ENCODE data around the gene TMEM25. TPM values are rescaled to one million over a fixed set of nuclear protein-coding genes. Genes with fewer than 3 reads are reported as not detected.

The TMEM25 gene
- total RNA-seq, 1 donor: 10.1 TPM

- H4K20me1 ChIP-seq (ENCODE audit: insufficient read depth, low read length): no peaks in the 10 kb centered on the region
- peaks cover 68% of the 10 kb centered on the region for H3K36me3 ChIP-seq (ENCODE audit: insufficient read depth, low read length)
- no peak overlapping the region for H3K4me3 ChIP-seq (ENCODE audit: insufficient read depth, low read length)
- no peak overlapping the region for H3K27ac ChIP-seq (ENCODE audit: low read depth, low read length)
- TF ChIP-seq CTCF (IDR thresholded peaks at IDR 0.05; ENCODE audit: extremely low read depth, low read depth, low read length): peak; percentile 81
- no peak overlapping the region for H2AFZ ChIP-seq (ENCODE audit: low read length)
- H3K4me1 ChIP-seq (ENCODE audit: insufficient read depth, low read length): no peaks in the 10 kb centered on the region
- H3K9me3 ChIP-seq (ENCODE audit: low read depth, low read length): no peaks in the 10 kb centered on the region
- no peaks in the 10 kb centered on the region for H3K79me2 ChIP-seq (ENCODE audit: insufficient read depth, low read length)
- H3K4me2 ChIP-seq (ENCODE audit: insufficient read depth, low read length): no peak overlapping the region
- peak; percentile 91 for DNase-seq (ENCODE audit: insufficient read length, low spot score, missing footprints)
- H3K27me3 ChIP-seq (ENCODE audit: insufficient read depth, low read length): no peaks in the 10 kb centered on the region
Observed at GRCh38 chr11:118488480-118489109, 42.4 kb upstream of the TMEM25 start.

DNA sequence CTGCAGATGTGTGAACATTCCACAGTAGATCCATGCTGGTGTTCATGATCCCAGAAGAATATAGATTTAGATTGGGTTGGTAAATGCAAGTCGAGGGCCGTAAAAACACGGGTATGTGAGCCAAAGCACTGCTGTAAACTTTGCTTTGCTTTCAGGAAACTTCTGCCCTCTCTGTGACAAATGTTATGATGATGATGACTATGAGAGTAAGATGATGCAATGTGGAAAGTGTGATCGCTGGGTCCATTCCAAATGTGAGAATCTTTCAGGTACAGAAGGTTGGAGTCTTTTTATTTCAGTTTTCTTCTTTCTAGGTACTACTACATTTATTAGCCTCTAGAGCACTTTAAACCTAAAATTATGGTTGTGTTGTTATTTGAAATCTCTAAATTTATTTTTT, 40.0 kb upstream of the TMEM25 start:
- Histone ChIP-seq H3K4me1 (ENCODE audit: insufficient read depth, low read length) (no peaks in the 10 kb centered on the region), H2AFZ (ENCODE audit: low read length) (no peak overlapping the region), H3K79me2 (ENCODE audit: insufficient read depth, low read length) (no peaks in the 10 kb centered on the region), H3K9me3 (ENCODE audit: low read depth, low read length) (no peaks in the 10 kb centered on the region), H3K36me3 (ENCODE audit: insufficient read depth, low read length) (peaks cover 75% of the 10 kb centered on the region), H3K27ac (ENCODE audit: low read depth, low read length) (no peak overlapping the region), H3K4me3 (ENCODE audit: insufficient read depth, low read length) (no peak overlapping the region), H3K27me3 (ENCODE audit: insufficient read depth, low read length) (no peaks in the 10 kb centered on the region), H4K20me1 (ENCODE audit: insufficient read depth, low read length) (no peaks in the 10 kb centered on the region), H3K4me2 (ENCODE audit: insufficient read depth, low read length) (no peak overlapping the region)
- no peak for TF ChIP-seq CTCF (IDR thresholded peaks at IDR 0.05; ENCODE audit: extremely low read depth, low read depth, low read length)
- no peak for DNase-seq (ENCODE audit: insufficient read length, low spot score, missing footprints)

- Histone ChIP-seq H4K20me1 (ENCODE audit: insufficient read depth, low read length) (no peaks in the 10 kb centered on the region), H3K79me2 (ENCODE audit: insufficient read depth, low read length) (no peaks in the 10 kb centered on the region), H3K9me3 (ENCODE audit: low read depth, low read length) (no peaks in the 10 kb centered on the region), H3K27me3 (ENCODE audit: insufficient read depth, low read length) (no peaks in the 10 kb centered on the region), H3K4me2 (ENCODE audit: insufficient read depth, low read length) (no peak overlapping the region), H3K4me3 (ENCODE audit: insufficient read depth, low read length) (no peak overlapping the region), H2AFZ (ENCODE audit: low read length) (no peak overlapping the region), H3K4me1 (ENCODE audit: insufficient read depth, low read length) (no peaks in the 10 kb centered on the region), H3K27ac (ENCODE audit: low read depth, low read length) (no peak overlapping the region), H3K36me3 (ENCODE audit: insufficient read depth, low read length) (peaks cover 96% of the 10 kb centered on the region)
- TF ChIP-seq CTCF (IDR thresholded peaks at IDR 0.05; ENCODE audit: extremely low read depth, low read depth, low read length): no peak
- no peak for DNase-seq (ENCODE audit: insufficient read length, low spot score, missing footprints)
Observed at GRCh38 chr11:118497831-118498230, 33.2 kb upstream of the TMEM25 start.

DNA sequence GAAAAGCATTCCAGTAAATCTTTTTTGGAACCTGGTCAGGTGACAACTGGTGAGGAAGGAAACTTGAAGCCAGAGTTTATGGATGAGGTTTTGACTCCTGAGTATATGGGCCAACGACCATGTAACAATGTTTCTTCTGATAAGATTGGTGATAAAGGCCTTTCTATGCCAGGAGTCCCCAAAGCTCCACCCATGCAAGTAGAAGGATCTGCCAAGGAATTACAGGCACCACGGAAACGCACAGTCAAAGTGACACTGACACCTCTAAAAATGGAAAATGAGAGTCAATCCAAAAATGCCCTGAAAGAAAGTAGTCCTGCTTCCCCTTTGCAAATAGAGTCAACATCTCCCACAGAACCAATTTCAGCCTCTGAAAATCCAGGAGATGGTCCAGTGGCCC, 27.8 kb upstream of the TMEM25 start:
- H4K20me1 ChIP-seq (ENCODE audit: insufficient read depth, low read length): peaks cover 5% of the 10 kb centered on the region
- H3K9me3 ChIP-seq (ENCODE audit: low read depth, low read length): no peaks in the 10 kb centered on the region
- H3K79me2 ChIP-seq (ENCODE audit: insufficient read depth, low read length): no peaks in the 10 kb centered on the region
- no peak for TF ChIP-seq CTCF (IDR thresholded peaks at IDR 0.05; ENCODE audit: extremely low read depth, low read depth, low read length)
- peaks cover 95% of the 10 kb centered on the region for H3K36me3 ChIP-seq (ENCODE audit: insufficient read depth, low read length)
- H3K27ac ChIP-seq (ENCODE audit: low read depth, low read length): no peak overlapping the region
- H3K4me2 ChIP-seq (ENCODE audit: insufficient read depth, low read length): no peak overlapping the region
- H2AFZ ChIP-seq (ENCODE audit: low read length): no peak overlapping the region
- no peak overlapping the region for H3K4me3 ChIP-seq (ENCODE audit: insufficient read depth, low read length)
- no peak for DNase-seq (ENCODE audit: insufficient read length, low spot score, missing footprints)
- H3K27me3 ChIP-seq (ENCODE audit: insufficient read depth, low read length): no peaks in the 10 kb centered on the region
- H3K4me1 ChIP-seq (ENCODE audit: insufficient read depth, low read length): no peaks in the 10 kb centered on the region

All from osteoblast (primary cell).